Activated B cell treated with CpG ODN at 0.5 μM for 24 hours (primary cell): Measurements from ENCODE around the gene ADGRG1. TPM values are rescaled to one million over a fixed set of nuclear protein-coding genes. Genes with fewer than 3 reads are reported as not detected.

Experiments used
- ATAC-seq: fragments of 200-7000 bp; cut with Tn5 transposase; one replicate; pipeline ENCODE4 v1.10.0; 2021; ENCODE audit warnings: low read depth, mild to moderate bottlenecking, moderate library complexity
- CTCF ChIA-PET: fragments of 350-600 bp; sonication (Branson Sonifier 250); formaldehyde crosslinking; loops from one replicate; lab custom pipeline; 2021; ENCODE audit warnings: antibody characterized with exemption; lab: Charles Lee
- POLR2A ChIA-PET: fragments of 350-600 bp; sonication (Branson Sonifier 250); formaldehyde crosslinking; loops from one replicate; lab custom pipeline; 2021; ENCODE audit warnings: antibody characterized with exemption; lab: Charles Lee
- DNase-seq: peaks from one replicate; pipeline ENCODE4 v3.0.0; 2022
- H3K27ac Mint-ChIP-seq: one replicate; pipeline ENCODE4 v1.8.0; 2020; ENCODE audit warnings: mixed read lengths
- H3K27me3 Mint-ChIP-seq: one replicate; pipeline ENCODE4 v1.8.0; 2021; ENCODE audit warnings: mixed read lengths
- H3K36me3 Mint-ChIP-seq: one replicate; pipeline ENCODE4 v1.8.0; 2021; ENCODE audit warnings: low read depth, mixed read lengths
- H3K4me1 Mint-ChIP-seq: one replicate; pipeline ENCODE4 v1.8.0; 2021; ENCODE audit warnings: mixed read lengths
- H3K4me3 Mint-ChIP-seq: one replicate; pipeline ENCODE4 v1.8.0; 2020; ENCODE audit warnings: mild to moderate bottlenecking, mixed read lengths
- H3K9me3 Mint-ChIP-seq: one replicate; pipeline ENCODE4 v1.8.0; 2020; ENCODE audit warnings: mixed read lengths
- CTCF ChIP-seq: fragments of 200-600 bp; IDR thresholded peaks from one replicate; pipeline ENCODE4 v1.8.0; 2022; ENCODE audit warnings: antibody characterized with exemption, mild to moderate bottlenecking
- intact Hi-C: fragments of 100-400 bp; cut with micrococcal nuclease; formaldehyde crosslinking; loops from one replicate; pipeline ENCODE4 v1.15.1; 2024
- total RNA-seq: library from RNA; stranded (reverse); gene quantifications from 2 replicates; pipeline ENCODE4 v1.2.3, GENCODE V29; 2022

ADGRG1 gene
- total RNA-seq, 1 donor from 2014 or later = 0.13 TPM

- TF ChIP-seq CTCF = no peak
- H3K27me3 Mint-ChIP-seq = peaks cover 2% of the 10 kb centered on the region
- no peaks in the 10 kb centered on the region for H3K9me3 Mint-ChIP-seq
- DNase-seq (peak; percentile 1), ATAC-seq (no peak)
- H3K4me1 Mint-ChIP-seq = peaks cover 14% of the 10 kb centered on the region
- no peaks in the 10 kb centered on the region for H3K36me3 Mint-ChIP-seq
- H3K4me3 Mint-ChIP-seq = no peak overlapping the region
- ChIA-PET CTCF (no interaction called here), POLR2A (no interaction called here)
- H3K27ac Mint-ChIP-seq = no peak overlapping the region
- intact Hi-C loops = no loop called here
These were observed 15.9 kb upstream of the ADGRG1 start for GRCh38 chr16:57612494-57612893.

GRCh38 chr16:57613514-57613913, 14.9 kb upstream of the ADGRG1 start:
- H3K4me3 Mint-ChIP-seq = no peak overlapping the region
- H3K4me1 Mint-ChIP-seq = peaks cover 14% of the 10 kb centered on the region
- no peak for ATAC-seq

GRCh38 chr16:57614536-57614935, 13.9 kb upstream of the ADGRG1 start:
- Mint-ChIP-seq H3K36me3 (no peaks in the 10 kb centered on the region), H3K9me3 (no peaks in the 10 kb centered on the region), H3K27ac (no peak overlapping the region), H3K4me1 (peaks cover 9% of the 10 kb centered on the region), H3K4me3 (no peak overlapping the region), H3K27me3 (peaks cover 5% of the 10 kb centered on the region)
- ChIA-PET CTCF (no interaction called here), POLR2A (no interaction called here)
- intact Hi-C loops = no loop called here
- ATAC-seq (no peak), DNase-seq (no peak)
- TF ChIP-seq CTCF = no peak

More at GRCh38 chr16:57613514-57613913, 14.9 kb upstream of the ADGRG1 start:
- intact Hi-C loops = no loop called here
- POLR2A ChIA-PET = no interaction called here
- no peaks in the 10 kb centered on the region for H3K36me3 Mint-ChIP-seq
- CTCF ChIA-PET = no interaction called here
- H3K27me3 Mint-ChIP-seq = peaks cover 2% of the 10 kb centered on the region
- no peak for DNase-seq
- H3K9me3 Mint-ChIP-seq = no peaks in the 10 kb centered on the region
- H3K27ac Mint-ChIP-seq = no peak overlapping the region
- no peak for TF ChIP-seq CTCF

- intact Hi-C loops = no loop called here
- peaks cover 5% of the 10 kb centered on the region for H3K4me1 Mint-ChIP-seq
- peaks cover 5% of the 10 kb centered on the region for H3K27me3 Mint-ChIP-seq
- ChIA-PET CTCF (no interaction called here), POLR2A (no interaction called here)
- DNase-seq (no peak), ATAC-seq (no peak)
- H3K9me3 Mint-ChIP-seq = no peaks in the 10 kb centered on the region
- no peaks in the 10 kb centered on the region for H3K36me3 Mint-ChIP-seq
- no peak overlapping the region for H3K4me3 Mint-ChIP-seq
- TF ChIP-seq CTCF = no peak
- H3K27ac Mint-ChIP-seq = no peak overlapping the region
These were observed 13.5 kb upstream of the ADGRG1 start for GRCh38 chr16:57614944-57615343.

GRCh38 chr16:57615813-57616212, 12.6 kb upstream of the ADGRG1 start:
- Mint-ChIP-seq H3K4me1 (no peaks in the 10 kb centered on the region), H3K27ac (no peak overlapping the region), H3K9me3 (no peaks in the 10 kb centered on the region), H3K4me3 (no peak overlapping the region), H3K36me3 (no peaks in the 10 kb centered on the region), H3K27me3 (peaks cover 5% of the 10 kb centered on the region)
- TF ChIP-seq CTCF = no peak
- no peak for DNase-seq
- intact Hi-C loops = no loop called here
- POLR2A ChIA-PET = no interaction called here
- CTCF ChIA-PET = no interaction called here
- ATAC-seq = no peak
